B cell (primary cell): ENCODE results near the gene ZNF362. TPM values are rescaled to one million over a fixed set of nuclear protein-coding genes. Genes with fewer than 3 reads are reported as not detected.
"Not testable (repeated sequence)": the region's sequence is repeated elsewhere in the genome, so short reads cannot be mapped to it uniquely, and the experiment has no call there.

ENCODE experiments used
- ATAC-seq: fragments of 200-7000 bp; cut with Tn5 transposase; one replicate; pipeline ENCODE4 v1.10.0; 2021; ENCODE audit warnings: low read depth, mild to moderate bottlenecking, moderate number of reproducible peaks, moderate library complexity
- CTCF ChIA-PET: fragments of 350-600 bp; sonication (Branson Sonifier 250); formaldehyde crosslinking; loops from one replicate; lab custom pipeline; 2021; ENCODE audit warnings: antibody characterized with exemption, inconsistent platforms; lab: Charles Lee
- POLR2A ChIA-PET: fragments of 350-600 bp; sonication (Branson Sonifier 250); formaldehyde crosslinking; loops from one replicate; lab custom pipeline; 2021; ENCODE audit warnings: antibody characterized with exemption; lab: Charles Lee
- DNase-seq: peaks from one replicate; pipeline ENCODE4 v3.0.0; 2013
- H2AFZ ChIP-seq: 2 replicates; pipeline ENCODE4 v1.6.1; 2012; ENCODE audit warnings: mild to moderate bottlenecking, low read depth, low read length; ENCODE audit not compliant: insufficient read depth, poor library complexity, severe bottlenecking
- H3K27ac ChIP-seq, 2 donors: 1 replicate in 1 of 2; 2 replicates in 1 of 2; pipeline ENCODE4 v1.5.1; 2012 to 2013; ENCODE audit warnings: low read length in 2 of 2, mild to moderate bottlenecking in 2 of 2, moderate library complexity in 1 of 2
- H3K27me3 ChIP-seq, 4 experiments: fragments of 200-600 bp in 1 of 4; sonication (generic) in 1 of 4; replicated peaks in 1 of 4; 1 replicate in 2 of 4; 2 replicates in 2 of 4; pipeline versions ENCODE4 v1.6.1 to v1.7.0; 2013 to 2016; ENCODE audit warnings: low read length in 3 of 4, mild to moderate bottlenecking in 2 of 4, mixed read lengths in 1 of 4, moderate library complexity in 1 of 4; ENCODE audit not compliant: insufficient read depth in 4 of 4, control insufficient read depth in 3 of 4; ENCODE audit errors: control extremely low read depth in 1 of 4
- H3K36me3 ChIP-seq, 2 experiments: replicated peaks in 1 of 2; 1 replicate in 1 of 2; 2 replicates in 1 of 2; pipeline versions ENCODE4 v1.6.1 to v1.7.1; 2013; ENCODE audit warnings: low read length in 1 of 2; ENCODE audit not compliant: insufficient read depth in 2 of 2, control insufficient read depth in 1 of 2; ENCODE audit errors: control extremely low read depth in 1 of 2, extremely low read depth in 1 of 2
- H3K4me1 ChIP-seq, 2 donors: fragments of 200-600 bp in 1 of 2; sonication (generic) in 1 of 2; 1 replicate in 1 of 2; 2 replicates in 1 of 2; pipeline versions ENCODE4 v1.5.1 to v1.6.1; 2013 to 2017; ENCODE audit warnings: low read length in 2 of 2; ENCODE audit not compliant: control insufficient read depth in 2 of 2, insufficient read depth in 2 of 2
- H3K4me2 ChIP-seq: replicated peaks from 2 replicates; pipeline ENCODE3; 2012; ENCODE audit warnings: mild to moderate bottlenecking, low read depth, low read length; ENCODE audit not compliant: poor library complexity, severe bottlenecking
- H3K4me3 ChIP-seq, 5 experiments: fragments of 200-600 bp in 1 of 5; sonication (generic) in 1 of 5; 1 replicate in 3 of 5; 2 replicates in 2 of 5; pipeline versions ENCODE4 v1.5.1 to v1.7.0; 2011 to 2016; ENCODE audit warnings: low read length in 4 of 5, mild to moderate bottlenecking in 4 of 5, low read depth in 2 of 5, control low read depth in 1 of 5, moderate library complexity in 1 of 5; ENCODE audit not compliant: insufficient read depth in 1 of 5; ENCODE audit errors: control extremely low read depth in 1 of 5, extremely low read depth in 1 of 5
- H3K79me2 ChIP-seq: fragments of 200-600 bp; sonication (generic); one replicate; pipeline ENCODE4 v1.6.0; 2016; ENCODE audit warnings: low read length; ENCODE audit not compliant: control insufficient read depth, insufficient read depth
- H3K9ac ChIP-seq: fragments of 200-600 bp; sonication (generic); 2 replicates; pipeline ENCODE4 v1.6.1; 2017; ENCODE audit warnings: mild to moderate bottlenecking, low read length, moderate library complexity
- H3K9me3 ChIP-seq, 3 donors: one replicate each; pipeline versions ENCODE4 v1.6.1 to v1.7.1; 2013; ENCODE audit warnings: low read length in 2 of 3; ENCODE audit not compliant: control insufficient read depth in 2 of 3, insufficient read depth in 1 of 3; ENCODE audit errors: control extremely low read depth in 1 of 3
- H4K20me1 ChIP-seq: 2 replicates; pipeline ENCODE4 v1.6.0; 2012; ENCODE audit warnings: mild to moderate bottlenecking, low read length; ENCODE audit not compliant: insufficient read depth, control insufficient read depth, poor library complexity, severe bottlenecking
- H3K27ac Mint-ChIP-seq: one replicate; pipeline ENCODE4 v1.8.0; 2021; ENCODE audit warnings: mixed read lengths
- H3K27me3 Mint-ChIP-seq: one replicate; pipeline ENCODE4 v1.8.0; 2021; ENCODE audit warnings: mixed read lengths
- H3K4me1 Mint-ChIP-seq: one replicate; pipeline ENCODE4 v1.8.0; 2021; ENCODE audit warnings: mixed read lengths
- H3K4me3 Mint-ChIP-seq: one replicate; pipeline ENCODE4 v1.8.0; 2021; ENCODE audit warnings: mixed read lengths
- H3K9me3 Mint-ChIP-seq: one replicate; pipeline ENCODE4 v1.8.0; 2022; ENCODE audit warnings: mixed read lengths; ENCODE audit not compliant: insufficient read depth
- EZH2 ChIP-seq: IDR thresholded peaks from 2 replicates; pipeline ENCODE4 v1.6.1; 2012; ENCODE audit warnings: borderline replicate concordance, low read depth, mild to moderate bottlenecking, moderate library complexity, low read length; ENCODE audit not compliant: insufficient read depth, poor library complexity, severe bottlenecking
- WGBS: methylation state at CpG from one replicate; pipeline ENCODE4 v1.1.5; 2013; ENCODE audit warnings: missing lambda C conversion rate; ENCODE audit not compliant: insufficient coverage; 5-methylcytosine and 5-hydroxymethylcytosine counted together
- intact Hi-C: fragments of 100-400 bp; cut with micrococcal nuclease; formaldehyde crosslinking; loops from one replicate; pipeline ENCODE4 v1.10.0; 2022
- polyA plus RNA-seq: library from polyadenylated mRNA; depleted of rRNA; stranded (reverse); fragments of >200 nt; gene quantifications from 2 replicates; pipeline ENCODE4 v1.2.3, GENCODE V29; 2012
- total RNA-seq, 2 donors: library from RNA; stranded (reverse); fragments of 120-200 nt in 1 of 2; gene quantifications; 1 replicate in 1 of 2; 2 replicates in 1 of 2; pipeline versions ENCODE4 v1.2.3 to v1.2.4, GENCODE V29; 2013 to 2022

ZNF362 gene
- total and polyA plus RNA-seq, 2 donors (not counting 1 experiment from before 2014, with no cell fraction given), result 14.0 to 20.4 TPM

DNA sequence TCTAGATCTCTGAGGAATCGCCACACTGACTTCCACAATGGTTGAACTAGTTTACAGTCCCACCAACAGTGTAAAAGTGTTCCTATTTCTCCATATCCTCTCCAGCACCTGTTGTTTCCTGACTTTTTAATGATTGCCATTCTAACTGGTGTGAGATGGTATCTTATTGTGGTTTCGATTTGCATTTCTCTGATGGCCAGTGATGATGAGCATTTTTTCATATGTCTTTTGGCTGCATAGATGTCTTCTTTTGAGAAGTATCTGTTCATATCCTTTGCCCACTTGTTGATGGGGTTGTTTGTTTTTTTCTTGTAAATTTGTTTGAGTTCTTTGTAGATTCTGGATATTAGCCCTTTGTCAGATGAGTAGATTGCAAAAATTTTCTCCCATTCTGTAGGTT is 34.3 kb downstream of the ZNF362 start:
- CTCF ChIA-PET, H3K4me1 ChIP-seq, H3K4me1 Mint-ChIP-seq, H3K27me3 Mint-ChIP-seq, H4K20me1 ChIP-seq, H3K9ac ChIP-seq, H3K27me3 ChIP-seq, H3K27ac Mint-ChIP-seq, H3K27ac ChIP-seq, H3K4me3 ChIP-seq, intact Hi-C loops, H3K4me3 Mint-ChIP-seq, H3K79me2 ChIP-seq, H2AFZ ChIP-seq, H3K9me3 Mint-ChIP-seq, ATAC-seq, DNase-seq, POLR2A ChIA-PET, H3K4me2 ChIP-seq: not testable (repeated sequence)
- peaks cover 0 to 11% (median 0%) of the 10 kb centered on the region in 3 donors for H3K9me3 ChIP-seq
- peaks cover 0 to 39% of the 10 kb centered on the region in 2 experiments for H3K36me3 ChIP-seq
- no CpG with 5 or more reads among the region's 2 CpGs for WGBS

DNA sequence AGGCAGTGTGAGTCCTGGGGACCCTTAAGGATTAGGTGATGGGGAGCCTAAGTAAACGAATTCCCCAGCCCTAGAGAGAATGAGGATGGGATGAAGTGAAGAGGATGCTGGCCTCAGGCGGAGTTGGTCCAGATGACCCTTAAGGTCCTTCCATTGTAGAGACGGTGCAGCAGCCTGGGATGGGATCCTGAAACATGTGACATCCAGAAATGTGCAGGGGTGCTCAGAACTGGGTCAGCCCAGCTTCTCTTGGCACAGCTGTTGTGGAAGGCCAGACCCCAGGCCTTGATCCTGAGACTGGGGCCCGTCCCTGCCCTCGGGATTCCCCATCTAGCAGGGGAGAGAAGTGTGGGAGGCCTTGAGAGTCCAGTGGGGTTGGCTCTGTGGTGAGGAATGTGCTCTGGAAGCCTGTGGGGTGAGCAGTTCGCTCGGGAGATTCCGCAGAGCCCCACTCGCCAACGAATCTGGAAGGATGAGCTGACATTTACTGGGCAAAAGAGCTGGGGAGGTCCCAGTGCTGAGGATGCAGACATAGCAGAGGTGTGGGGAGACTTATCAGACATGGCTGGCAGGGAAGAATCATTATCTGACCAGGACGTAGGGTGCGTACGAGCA is 36.5 kb downstream of the ZNF362 start:
- no peak overlapping the region for H3K4me3 ChIP-seq
- Mint-ChIP-seq H3K4me1 (no peaks in the 10 kb centered on the region), H3K4me3 (no peak overlapping the region), H3K27me3 (no peaks in the 10 kb centered on the region), H3K9me3 (no peaks in the 10 kb centered on the region), H3K27ac (no peak overlapping the region)
- H2AFZ ChIP-seq, result no peak overlapping the region
- POLR2A ChIA-PET, result no interaction called here
- TF ChIP-seq EZH2, result no peak
- H3K79me2 ChIP-seq, result peaks cover 4% of the 10 kb centered on the region
- peaks cover 0 to 37% of the 10 kb centered on the region in 2 experiments for H3K36me3 ChIP-seq
- H3K27me3 ChIP-seq, result no peaks in the 10 kb centered on the region
- H4K20me1 ChIP-seq, result peaks cover 6% of the 10 kb centered on the region
- WGBS, result 92% methylated on average over 12 of the region's 13 CpGs
- H3K4me2 ChIP-seq, result no peak overlapping the region
- no peak for DNase-seq
- CTCF ChIA-PET, result interaction anchor here (2.8 to 8.3 kb wide), 3 partner anchors 10 to 177 kb away, joined by 8 to 210 read pairs (median 148); partner anchors contain the start of gene ZSCAN20
- no peaks in the 10 kb centered on the region for H3K4me1 ChIP-seq
- H3K9ac ChIP-seq, result no peak overlapping the region
- no peak for ATAC-seq
- no peak overlapping the region for H3K27ac ChIP-seq
- peaks cover 0 to 11% (median 0%) of the 10 kb centered on the region in 3 donors for H3K9me3 ChIP-seq
- intact Hi-C loops, result no loop called here
